H1 (cell line): Measurements from ENCODE around the gene CFAP92. TPM values are rescaled to one million over a fixed set of nuclear protein-coding genes. Genes with fewer than 3 reads are reported as not detected.

ENCODE experiments used
- CTCF ChIA-PET: fragments of 300-600 bp; sonication (Branson Sonifier 250); formaldehyde crosslinking; loops from one replicate; lab custom pipeline; 2021; ENCODE audit not compliant: partially characterized antibody; lab: Charles Lee
- POLR2A ChIA-PET: fragments of 300-600 bp; sonication (Branson Sonifier 250); formaldehyde crosslinking; loops from one replicate; lab custom pipeline; 2021; ENCODE audit warnings: inconsistent platforms; ENCODE audit not compliant: partially characterized antibody; lab: Charles Lee
- DNase-seq, 2 experiments: peaks; one replicate each; pipeline versions ENCODE4 v3.0.0 to v3.0.0-alpha.2; 2010 to 2022; ENCODE audit warnings: low spot score in 2 of 2, low read depth in 1 of 2, mixed read lengths in 1 of 2
- FAIRE-seq: peaks from 2 replicates; lab custom pipeline; 2011; peaks lifted over from hg19 to GRCh38; lab: Jason Lieb, UNC
- H2AFZ ChIP-seq: 2 replicates; pipeline ENCODE4 v1.8.1; 2012; ENCODE audit warnings: low read length, inconsistent platforms
- H2AK5ac ChIP-seq: 2 replicates; pipeline ENCODE4 v1.6.1; 2013; ENCODE audit warnings: low read depth, low read length
- H2BK120ac ChIP-seq: replicated peaks from 2 replicates; pipeline ENCODE3; 2013; ENCODE audit warnings: low read depth, low read length, inconsistent platforms
- H2BK12ac ChIP-seq: 2 replicates; pipeline ENCODE4 v1.6.1; 2013; ENCODE audit warnings: low read depth, low read length
- H2BK15ac ChIP-seq: 2 replicates; pipeline ENCODE4 v1.6.1; 2013; ENCODE audit warnings: low read length
- H2BK20ac ChIP-seq: 2 replicates; pipeline ENCODE4 v1.6.1; 2013; ENCODE audit warnings: low read length
- H2BK5ac ChIP-seq: 2 replicates; pipeline ENCODE4 v1.6.1; 2013; ENCODE audit warnings: low read depth, low read length
- H3K14ac ChIP-seq: 2 replicates; pipeline ENCODE4 v1.6.1; 2013; ENCODE audit warnings: inconsistent platforms; ENCODE audit not compliant: insufficient read length
- H3K18ac ChIP-seq: 2 replicates; pipeline ENCODE4 v1.6.1; 2013; ENCODE audit warnings: low read length; ENCODE audit errors: extremely low read depth
- H3K23ac ChIP-seq: 2 replicates; pipeline ENCODE4 v1.6.1; 2013; ENCODE audit warnings: inconsistent platforms; ENCODE audit not compliant: insufficient read length
- H3K23me2 ChIP-seq: 2 replicates; pipeline ENCODE4 v1.6.1; 2013; ENCODE audit warnings: low read depth, low read length
- H3K27ac ChIP-seq: 2 replicates; pipeline ENCODE4 v1.6.1; 2011; ENCODE audit warnings: low read depth, low read length, inconsistent platforms
- H3K27me3 ChIP-seq, 4 experiments: replicated peaks in 1 of 4; 1 replicate in 1 of 4; 2 replicates in 3 of 4; pipeline versions ENCODE4 v1.6.1 to v1.8.1; 2011 to 2013; ENCODE audit warnings: low read length in 3 of 4, mild to moderate bottlenecking in 3 of 4, inconsistent platforms in 2 of 4, mixed read lengths in 2 of 4, moderate library complexity in 1 of 4; ENCODE audit not compliant: control insufficient read depth in 3 of 4, insufficient read depth in 3 of 4; ENCODE audit errors: extremely low read depth in 1 of 4
- H3K36me3 ChIP-seq, 4 experiments: 2 replicates each; pipeline versions ENCODE4 v1.6.1 to v1.8.1; 2011 to 2013; ENCODE audit warnings: mild to moderate bottlenecking in 4 of 4, low read length in 3 of 4, moderate library complexity in 2 of 4, control low read depth in 1 of 4, inconsistent platforms in 1 of 4; ENCODE audit not compliant: insufficient read depth in 4 of 4, control insufficient read depth in 2 of 4
- H3K4ac ChIP-seq: replicated peaks from 2 replicates; pipeline ENCODE3; 2013; ENCODE audit warnings: low read length, low read depth, mixed read lengths, inconsistent platforms; ENCODE audit not compliant: insufficient read length
- H3K4me1 ChIP-seq, 4 experiments: replicated peaks in 1 of 4; 1 replicate in 1 of 4; 2 replicates in 3 of 4; pipeline versions ENCODE4 v1.6.1 to v1.8.1; 2011 to 2013; ENCODE audit warnings: low read length in 3 of 4, inconsistent platforms in 2 of 4, mixed read lengths in 1 of 4; ENCODE audit not compliant: insufficient read depth in 4 of 4, control insufficient read depth in 3 of 4
- H3K4me2 ChIP-seq, 2 experiments: 2 replicates each; pipeline versions ENCODE4 v1.6.1 to v1.8.1; 2011 to 2013; ENCODE audit warnings: low read depth in 2 of 2, low read length in 2 of 2, control low read depth in 1 of 2, inconsistent platforms in 1 of 2, mild to moderate bottlenecking in 1 of 2; ENCODE audit not compliant: insufficient read depth in 1 of 2
- H3K4me3 ChIP-seq, 4 experiments: fragments of 200-600, 300-600 bp in 1 of 4; sonication (generic), shearing (Covaris generic), sonication (Bioruptor Twin) in 1 of 4; 2 replicates each; pipeline versions ENCODE4 v1.5.1 to v1.8.1; 2011 to 2016; ENCODE audit warnings: low read length in 4 of 4, low read depth in 3 of 4, control low read depth in 2 of 4, inconsistent platforms in 2 of 4, mild to moderate bottlenecking in 2 of 4, mixed read lengths in 1 of 4, moderate library complexity in 1 of 4; ENCODE audit not compliant: insufficient read depth in 2 of 4; ENCODE audit errors: extremely low read depth in 1 of 4
- H3K56ac ChIP-seq: replicated peaks from 2 replicates; pipeline ENCODE3; 2013; ENCODE audit warnings: low read depth, mild to moderate bottlenecking, mixed read lengths, low read length, inconsistent platforms; ENCODE audit not compliant: insufficient read length
- H3K79me1 ChIP-seq: 2 replicates; pipeline ENCODE4 v1.6.1; 2013; ENCODE audit warnings: low read depth, low read length, control low read depth
- H3K79me2 ChIP-seq, 2 experiments: 2 replicates each; pipeline versions ENCODE4 v1.6.1 to v1.8.1; 2012 to 2013; ENCODE audit warnings: low read length in 2 of 2, mild to moderate bottlenecking in 2 of 2, inconsistent platforms in 1 of 2; ENCODE audit not compliant: insufficient read depth in 2 of 2, control insufficient read depth in 1 of 2
- H3K9ac ChIP-seq, 4 experiments: replicated peaks in 1 of 4; 1 replicate in 1 of 4; 2 replicates in 3 of 4; pipeline versions ENCODE4 v1.6.1 to v1.8.1; 2011 to 2013; ENCODE audit warnings: low read depth in 3 of 4, low read length in 3 of 4, control low read depth in 2 of 4, mild to moderate bottlenecking in 2 of 4, moderate library complexity in 2 of 4, inconsistent platforms in 1 of 4; ENCODE audit errors: extremely low read depth in 1 of 4
- H3K9me3 ChIP-seq, 2 experiments: 2 replicates each; pipeline versions ENCODE4 v1.6.1 to v1.8.1; 2012 to 2013; ENCODE audit warnings: mild to moderate bottlenecking in 2 of 2, moderate library complexity in 2 of 2, control low read depth in 1 of 2, inconsistent platforms in 1 of 2, low read depth in 1 of 2, low read length in 1 of 2, mixed read lengths in 1 of 2; ENCODE audit not compliant: insufficient read depth in 2 of 2
- H4K20me1 ChIP-seq, 2 experiments: replicated peaks in 1 of 2; 2 replicates each; pipeline versions ENCODE3 to v1.8.1; 2011 to 2013; ENCODE audit warnings: inconsistent platforms in 2 of 2, low read length in 2 of 2, mild to moderate bottlenecking in 1 of 2; ENCODE audit not compliant: insufficient read depth in 2 of 2, control insufficient read depth in 1 of 2
- H4K5ac ChIP-seq: 2 replicates; pipeline ENCODE4 v1.6.1; 2013; ENCODE audit warnings: low read length, low read depth, mixed read lengths, inconsistent platforms; ENCODE audit not compliant: insufficient read length
- H4K8ac ChIP-seq: 2 replicates; pipeline ENCODE4 v1.8.0; 2013; ENCODE audit warnings: mild to moderate bottlenecking, moderate library complexity, low read length, inconsistent platforms; ENCODE audit not compliant: insufficient read depth; ENCODE audit errors: extremely low read depth
- H4K91ac ChIP-seq: replicated peaks from 2 replicates; pipeline ENCODE3; 2013; ENCODE audit warnings: low read length, mixed read lengths, inconsistent platforms; ENCODE audit not compliant: insufficient read length
- BRCA1 ChIP-seq: IDR thresholded peaks from 2 replicates; pipeline ENCODE4 v1.6.1; 2012; ENCODE audit warnings: low read depth, low read length, improper control_type of control experiment
- CBX5 ChIP-seq: fragments of 300-800, 300-1000 bp; sonication (generic); IDR thresholded peaks from 2 replicates; pipeline ENCODE4 v1.7.1; 2016; ENCODE audit warnings: antibody characterized with exemption, low read length, low read depth
- CHD1 ChIP-seq: IDR thresholded peaks from 2 replicates; pipeline ENCODE4 v1.6.1; 2012; ENCODE audit warnings: low read depth, low read length, improper control_type of control experiment
- CREB1 ChIP-seq: IDR thresholded peaks from 2 replicates; pipeline ENCODE4 v1.6.1; 2012; ENCODE audit warnings: inconsistent platforms
- CTBP2 ChIP-seq: IDR thresholded peaks from 2 replicates; pipeline ENCODE4 v1.7.0; 2011; ENCODE audit warnings: borderline replicate concordance, mild to moderate bottlenecking, moderate library complexity, mixed read lengths, low read length; ENCODE audit not compliant: insufficient read depth, insufficient read length
- EZH2 ChIP-seq: fragments of 200-600 bp; sonication (generic); IDR thresholded peaks from 2 replicates; pipeline ENCODE4 v1.7.1; 2012; ENCODE audit warnings: low read depth, mild to moderate bottlenecking, moderate library complexity, low read length, inconsistent platforms; ENCODE audit not compliant: severe bottlenecking
- RBBP5 ChIP-seq: IDR thresholded peaks from 2 replicates; pipeline ENCODE4 v1.7.1; 2012; ENCODE audit warnings: low read depth, mild to moderate bottlenecking, inconsistent platforms, low read length, moderate library complexity, borderline replicate concordance
- SIN3A ChIP-seq, 2 experiments: IDR thresholded peaks in 1 of 2; conservative IDR thresholded peaks in 1 of 2; 2 replicates each; pipeline ENCODE4 v1.6.1; 2011 to 2012; ENCODE audit warnings: low read length in 2 of 2, improper control_type of control experiment in 1 of 2, low read depth in 1 of 2, mild to moderate bottlenecking in 1 of 2
- WGBS, 2 experiments: shearing (Covaris generic) in 1 of 2; methylation state at CpG; one replicate each; pipeline versions ENCODE4 v1.1.6 to v1.1.7; 2013 to 2015; ENCODE audit warnings: low lambda C conversion rate in 2 of 2, mixed read lengths in 2 of 2, inconsistent platforms in 1 of 2, low coverage in 1 of 2, missing lambda C conversion rate in 1 of 2; ENCODE audit not compliant: insufficient replicate concordance in 2 of 2, insufficient coverage in 1 of 2, insufficient read length in 1 of 2; ENCODE audit errors: extremely low coverage in 1 of 2, missing lambda C conversion rate in 1 of 2; 5-methylcytosine and 5-hydroxymethylcytosine counted together
- polyA plus RNA-seq, 7 experiments: library from polyadenylated mRNA; depleted of rRNA in 3 of 7; stranded (reverse) in 5 of 7; unstranded in 2 of 7; fragments of >200 nt in 5 of 7; fragments of 200-250 nt in 2 of 7; gene quantifications; 1 replicate in 5 of 7; 2 replicates in 1 of 7; 4 replicates in 1 of 7; pipeline versions ENCODE4 v1.2.1 to v1.2.3, GENCODE V29; 2011 to 2013; ENCODE audit warnings: missing spikeins in 2 of 7, mixed read lengths in 2 of 7
- total RNA-seq: library from RNA; stranded (reverse); fragmentation: NEBNext Ultra II Directional; extraction: Animal tissue kit (Norgen Biotek cat#: 25700); gene quantifications from 2 replicates; pipeline ENCODE4 v1.2.1, GENCODE V29; 2021
- TF ChIP-seq, protein P1 (sequence below): IDR thresholded peaks from 2 replicates; pipeline ENCODE4 v1.6.1; 2012; ENCODE audit warnings: inconsistent platforms

The CFAP92 gene
- total and polyA plus RNA-seq, 2 of the 8 experiments (the other 6 are each of a cell fraction or from before 2014, with no cell fraction given): 0.77 to 2.0 TPM

DNA sequence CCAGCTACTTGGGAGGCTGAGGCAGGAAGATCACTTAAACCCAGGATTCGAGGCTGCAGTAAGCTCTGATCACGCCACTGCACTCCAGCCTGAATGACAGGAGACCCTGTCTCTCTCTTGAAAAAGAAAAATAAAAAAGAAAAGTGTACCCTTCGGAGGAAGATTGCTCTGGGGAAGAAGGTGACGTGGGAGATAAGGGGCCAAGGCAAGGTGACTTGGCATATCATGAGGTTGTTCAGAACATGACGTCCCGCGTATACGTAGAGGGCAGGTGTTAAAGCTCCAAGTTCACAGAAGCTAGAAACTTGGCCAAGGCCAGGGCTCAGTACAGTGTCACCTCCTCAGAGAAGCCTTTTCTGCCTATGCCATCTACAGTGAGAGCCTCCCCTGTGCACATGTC, 121.1 kb downstream of the CFAP92 start:
- FAIRE-seq (no peak), DNase-seq (no peak)
- no peak overlapping the region for H3K18ac ChIP-seq
- 93% methylated on average over 8 of the region's 8 CpGs; no CpG with 5 or more reads in 1 of the 2 experiments for WGBS, 2 experiments
- CTCF ChIA-PET: interaction anchor here (1.0 to 3.1 kb wide), 4 partner anchors 10 to 97 kb away, joined by 3 to 8 read pairs (median 5); no protein-coding TSS in a partner anchor
- H2BK120ac ChIP-seq: no peak overlapping the region
- no peaks in the 10 kb centered on the region for H3K36me3 ChIP-seq
- no peak overlapping the region for H3K27ac ChIP-seq
- H3K23me2 ChIP-seq: no peaks in the 10 kb centered on the region
- no peak overlapping the region for H2BK5ac ChIP-seq
- no peak overlapping the region for H4K91ac ChIP-seq
- no peak overlapping the region for H3K14ac ChIP-seq
- no peak overlapping the region for H3K23ac ChIP-seq
- H3K4me2 ChIP-seq: no peak overlapping the region
- H3K79me1 ChIP-seq: no peaks in the 10 kb centered on the region
- POLR2A ChIA-PET: no interaction called here
- no peak overlapping the region for H4K5ac ChIP-seq
- no peaks in the 10 kb centered on the region for H3K27me3 ChIP-seq
- no peaks in the 10 kb centered on the region for H3K9me3 ChIP-seq
- no peak overlapping the region for H3K56ac ChIP-seq
- no peak overlapping the region for H4K8ac ChIP-seq
- H2AK5ac ChIP-seq: no peak overlapping the region
- H3K4ac ChIP-seq: no peak overlapping the region
- no peak overlapping the region for H3K9ac ChIP-seq
- no peak overlapping the region for H2AFZ ChIP-seq
- peaks cover 0 to 3% (median 0%) of the 10 kb centered on the region in 4 experiments; a peak in 3 of 7 replicates for H3K4me1 ChIP-seq
- no peak overlapping the region for H2BK20ac ChIP-seq
- H2BK15ac ChIP-seq: no peak overlapping the region
- no peaks in the 10 kb centered on the region for H4K20me1 ChIP-seq
- 0 out of 4 replicates have a peak, but pooled peaks cover 0 to 2% of the 10 kb centered on the region in 2 experiments for H3K79me2 ChIP-seq
- no peak overlapping the region for H2BK12ac ChIP-seq
- H3K4me3 ChIP-seq: no peak overlapping the region
- TF ChIP-seq, protein P1, sequence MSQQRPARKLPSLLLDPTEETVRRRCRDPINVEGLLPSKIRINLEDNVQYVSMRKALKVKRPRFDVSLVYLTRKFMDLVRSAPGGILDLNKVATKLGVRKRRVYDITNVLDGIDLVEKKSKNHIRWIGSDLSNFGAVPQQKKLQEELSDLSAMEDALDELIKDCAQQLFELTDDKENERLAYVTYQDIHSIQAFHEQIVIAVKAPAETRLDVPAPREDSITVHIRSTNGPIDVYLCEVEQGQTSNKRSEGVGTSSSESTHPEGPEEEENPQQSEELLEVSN: no peak
- TF ChIP-seq CBX5 (no peak), CREB1 (no peak), EZH2 (no peak), BRCA1 (no peak), RBBP5 (no peak), SIN3A (conservative IDR thresholded peaks at IDR 0.05 in 1 of 2, IDR thresholded peaks at IDR 0.05 in 1 of 2; ENCODE audit: low read depth in 1 of 2, low read length in 2 of 2) (no peak), CTBP2 (no peak), CHD1 (no peak)
